WI38 (cell line): ENCODE results near the gene RNF150.

Source experiments
- H3K4me3 ChIP-seq: 2 replicates; pipeline ENCODE4 v1.5.1; 2011; ENCODE audit warnings: low read depth, mild to moderate bottlenecking, control low read depth, low read length
- CTCF ChIP-seq: IDR thresholded peaks from 2 replicates; pipeline ENCODE4 v1.5.1; 2012; ENCODE audit warnings: low read depth, mild to moderate bottlenecking, control low read depth, low read length

RNF150 gene

GRCh38 chr4:141019768-141020167 is 113.5 kb downstream of the RNF150 start:
- H3K4me3 ChIP-seq, result no peak overlapping the region
- TF ChIP-seq CTCF, result no peak

- TF ChIP-seq CTCF, result no peak
Observed at GRCh38 chr4:141016117-141016798, 117.0 kb downstream of the RNF150 start.

GRCh38 chr4:141013899-141014298 is 119.4 kb downstream of the RNF150 start:
- H3K4me3 ChIP-seq, result no peak overlapping the region
- no peak for TF ChIP-seq CTCF

More at GRCh38 chr4:141016117-141016798, 117.0 kb downstream of the RNF150 start:
- H3K4me3 ChIP-seq, result no peak overlapping the region

GRCh38 chr4:141011901-141012315 is 121.4 kb downstream of the RNF150 start:
- no peak for TF ChIP-seq CTCF
- no peak overlapping the region for H3K4me3 ChIP-seq

GRCh38 chr4:141009931-141010330 is 123.3 kb downstream of the RNF150 start:
- no peak overlapping the region for H3K4me3 ChIP-seq
- TF ChIP-seq CTCF, result no peak

- TF ChIP-seq CTCF, result no peak
- H3K4me3 ChIP-seq, result no peak overlapping the region
Observed at GRCh38 chr4:141009129-141009528, 124.1 kb downstream of the RNF150 start.

- no peak for TF ChIP-seq CTCF
- no peak overlapping the region for H3K4me3 ChIP-seq
Observed at GRCh38 chr4:141006242-141006802, 126.9 kb downstream of the RNF150 start.
